H1 (cell line): ENCODE data around the gene RHD. TPM values are rescaled to one million over a fixed set of nuclear protein-coding genes. Genes with fewer than 3 reads are reported as not detected.

Experiments
- BCL11A ChIP-seq, 2 experiments: IDR thresholded peaks; one replicate each; pipeline ENCODE4 v1.6.1; 2011; ENCODE audit warnings: low read depth in 2 of 2, low read length in 2 of 2, mild to moderate bottlenecking in 2 of 2
- BRCA1 ChIP-seq: IDR thresholded peaks from 2 replicates; pipeline ENCODE4 v1.6.1; 2012; ENCODE audit warnings: low read depth, low read length, improper control_type of control experiment
- CHD7 ChIP-seq: fragments of 300-600 bp; sonication (generic); IDR thresholded peaks from 2 replicates; pipeline ENCODE4 v1.7.1; 2012; ENCODE audit warnings: low read length, moderate library complexity, mild to moderate bottlenecking, inconsistent platforms; ENCODE audit not compliant: insufficient replicate concordance
- EZH2 ChIP-seq: fragments of 200-600 bp; sonication (generic); IDR thresholded peaks from 2 replicates; pipeline ENCODE4 v1.7.1; 2012; ENCODE audit warnings: low read depth, mild to moderate bottlenecking, moderate library complexity, low read length, inconsistent platforms; ENCODE audit not compliant: severe bottlenecking
- GTF2F1 ChIP-seq: IDR thresholded peaks from 2 replicates; pipeline ENCODE4 v1.6.1; 2012; ENCODE audit warnings: low read depth, low read length, improper control_type of control experiment, borderline replicate concordance
- JUN ChIP-seq: IDR thresholded peaks from 2 replicates; pipeline ENCODE4 v1.6.1; 2011; ENCODE audit warnings: low read depth, mild to moderate bottlenecking, improper control_type of control experiment, low read length
- KDM4A ChIP-seq: IDR thresholded peaks from one replicate; pipeline ENCODE4 v1.7.1; 2012; ENCODE audit warnings: low read depth, mild to moderate bottlenecking, moderate library complexity, low read length, inconsistent platforms; ENCODE audit not compliant: severe bottlenecking
- RXRA ChIP-seq: IDR thresholded peaks from 2 replicates; pipeline ENCODE4 v1.6.1; 2011; ENCODE audit warnings: low read depth, mild to moderate bottlenecking, low read length, moderate library complexity; ENCODE audit not compliant: insufficient read depth
- SIN3A ChIP-seq, 2 experiments: IDR thresholded peaks in 1 of 2; conservative IDR thresholded peaks in 1 of 2; 2 replicates each; pipeline ENCODE4 v1.6.1; 2011 to 2012; ENCODE audit warnings: low read length in 2 of 2, improper control_type of control experiment in 1 of 2, low read depth in 1 of 2, mild to moderate bottlenecking in 1 of 2
- SP4 ChIP-seq: IDR thresholded peaks from 2 replicates; pipeline ENCODE4 v1.6.1; 2012; ENCODE audit warnings: low read length, inconsistent platforms
- polyA plus RNA-seq, 7 experiments: library from polyadenylated mRNA; depleted of rRNA in 3 of 7; stranded (reverse) in 5 of 7; unstranded in 2 of 7; fragments of >200 nt in 5 of 7; fragments of 200-250 nt in 2 of 7; gene quantifications; 1 replicate in 5 of 7; 2 replicates in 1 of 7; 4 replicates in 1 of 7; pipeline versions ENCODE4 v1.2.1 to v1.2.3, GENCODE V29; 2011 to 2013; ENCODE audit warnings: missing spikeins in 2 of 7, mixed read lengths in 2 of 7
- total RNA-seq: library from RNA; stranded (reverse); fragmentation: NEBNext Ultra II Directional; extraction: Animal tissue kit (Norgen Biotek cat#: 25700); gene quantifications from 2 replicates; pipeline ENCODE4 v1.2.1, GENCODE V29; 2021

The RHD gene
- total and polyA plus RNA-seq, 2 of the 8 experiments (the other 6 are each of a cell fraction or from before 2014, with no cell fraction given) = 0.21 TPM; not detected in 1

GRCh38 chr1:25338188-25338981, 66.1 kb downstream of the RHD start, which contains the start of gene TMEM50A (continued):
- TF ChIP-seq CHD7 = no peak
- no peak for TF ChIP-seq EZH2
- TF ChIP-seq GTF2F1 = no peak
- no peak for TF ChIP-seq SP4
- no peak for TF ChIP-seq RXRA
- no peak for TF ChIP-seq JUN
- peak; percentile 49 for TF ChIP-seq KDM4A
- TF ChIP-seq BRCA1 = no peak
- TF ChIP-seq SIN3A (conservative IDR thresholded peaks at IDR 0.05 in 1 of 2, IDR thresholded peaks at IDR 0.05 in 1 of 2; ENCODE audit: low read depth in 1 of 2, low read length in 2 of 2) = peak in 1 of 2 experiments; percentile 53; a peak in 1 of 4 replicates
- no peak for TF ChIP-seq BCL11A (IDR thresholded peaks at IDR 0.05; ENCODE audit: low read depth in 2 of 2, low read length in 2 of 2)
